ENCODE measurements around the gene ADAMTS9.

Gene ADAMTS9

GRCh38 chr3:64578062-64578770, 109.6 kb downstream of the ADAMTS9 start:
- H3K4me3 ChIP-seq (ENCODE audit: low read depth, low read length) = no peak overlapping the region

- no peak overlapping the region for H3K4me3 ChIP-seq (ENCODE audit: low read depth, low read length)
These were observed 111.5 kb downstream of the ADAMTS9 start for GRCh38 chr3:64576211-64576775.

DNA sequence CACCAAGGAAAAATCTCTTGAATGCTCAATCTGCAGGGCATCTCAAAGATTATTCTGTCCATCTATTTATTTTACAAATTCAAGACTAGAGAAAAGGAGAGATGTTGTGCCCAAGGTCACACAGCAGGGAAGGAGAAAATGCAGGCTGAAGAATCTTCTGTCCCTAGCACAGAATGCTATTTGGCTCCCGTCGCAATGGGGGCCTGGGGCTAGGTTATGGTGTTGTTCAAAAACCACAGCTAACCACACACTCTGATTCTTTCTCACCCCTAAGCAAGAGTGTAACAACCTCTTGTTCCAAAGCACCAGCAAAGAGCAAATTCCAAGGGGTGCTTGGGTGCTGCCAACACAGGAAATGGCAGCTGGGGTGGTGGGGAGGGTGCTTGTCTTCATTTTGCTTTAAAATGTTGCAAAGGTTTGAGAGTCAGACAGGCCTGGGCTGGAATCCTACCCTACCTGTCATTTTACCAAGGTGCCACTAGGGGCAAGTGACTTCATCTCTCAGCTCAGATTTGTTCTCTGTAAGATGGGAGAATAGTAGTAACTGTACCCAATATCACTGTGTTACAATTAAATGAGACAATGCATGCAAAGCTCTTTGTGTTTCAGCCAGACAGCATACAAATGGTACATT, 112.5 kb downstream of the ADAMTS9 start:
- H3K4me3 ChIP-seq (ENCODE audit: low read depth, low read length) = no peak overlapping the region

GRCh38 chr3:64574194-64574593, 113.6 kb downstream of the ADAMTS9 start:
- H3K4me3 ChIP-seq (ENCODE audit: low read depth, low read length) = no peak overlapping the region

- H3K4me3 ChIP-seq (ENCODE audit: low read depth, low read length) = no peak overlapping the region
These were observed 115.8 kb downstream of the ADAMTS9 start for GRCh38 chr3:64571982-64572381.

GRCh38 chr3:64568895-64569517, 118.8 kb downstream of the ADAMTS9 start:
- H3K4me3 ChIP-seq (ENCODE audit: low read depth, low read length) = no peak overlapping the region

DNA sequence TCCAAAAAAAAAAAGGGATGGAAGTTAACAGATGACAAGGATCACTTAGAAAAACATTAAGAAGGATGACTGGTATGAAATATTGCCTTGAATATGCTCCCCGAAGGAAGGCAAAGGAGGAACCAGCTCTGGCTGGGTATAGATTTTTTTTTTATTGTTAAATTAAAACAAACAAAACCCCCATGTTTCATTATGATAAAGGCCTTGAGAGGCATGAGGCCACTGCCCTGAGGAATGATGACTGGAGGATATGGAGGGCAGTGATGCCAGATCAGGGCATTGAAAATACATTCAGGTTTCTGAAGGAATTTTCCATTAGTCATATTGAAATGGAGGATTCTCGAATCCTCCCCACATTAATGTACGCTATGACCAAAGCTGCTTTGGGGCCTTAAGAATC, 120.9 kb downstream of the ADAMTS9 start:
- no peak overlapping the region for H3K4me3 ChIP-seq (ENCODE audit: low read depth, low read length)

- no peak overlapping the region for H3K4me3 ChIP-seq (ENCODE audit: low read depth, low read length)
These were observed 124.0 kb downstream of the ADAMTS9 start for GRCh38 chr3:64563751-64564150.

DNA sequence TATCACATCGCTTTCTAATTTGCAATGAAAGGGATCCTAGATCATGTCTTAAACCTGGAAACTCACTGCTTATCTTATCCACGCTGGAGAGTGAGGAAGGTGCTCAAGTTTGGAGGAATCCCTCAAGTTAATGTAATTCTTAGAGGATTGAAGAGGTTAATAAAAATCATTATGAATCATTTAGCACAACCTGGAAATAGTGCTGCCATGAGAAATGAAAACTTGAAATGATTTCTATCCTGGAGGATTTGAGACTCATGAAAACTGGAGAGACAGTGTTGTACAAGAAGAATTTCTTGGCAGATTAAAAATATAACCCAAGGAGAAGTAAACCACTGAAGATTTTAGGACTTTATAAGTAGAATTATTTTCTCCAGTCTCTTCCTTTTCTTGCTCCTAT, 125.9 kb downstream of the ADAMTS9 start:
- no peak overlapping the region for H3K4me3 ChIP-seq (ENCODE audit: low read depth, low read length)

- H3K4me3 ChIP-seq (ENCODE audit: low read depth, low read length) = no peak overlapping the region
These were observed 126.4 kb downstream of the ADAMTS9 start for GRCh38 chr3:64561325-64561843.

- H3K4me3 ChIP-seq (ENCODE audit: low read depth, low read length) = no peak overlapping the region
These were observed 127.0 kb downstream of the ADAMTS9 start for GRCh38 chr3:64560791-64561190.

GRCh38 chr3:64559588-64559987, 128.2 kb downstream of the ADAMTS9 start:
- H3K4me3 ChIP-seq (ENCODE audit: low read depth, low read length) = no peak overlapping the region

DNA sequence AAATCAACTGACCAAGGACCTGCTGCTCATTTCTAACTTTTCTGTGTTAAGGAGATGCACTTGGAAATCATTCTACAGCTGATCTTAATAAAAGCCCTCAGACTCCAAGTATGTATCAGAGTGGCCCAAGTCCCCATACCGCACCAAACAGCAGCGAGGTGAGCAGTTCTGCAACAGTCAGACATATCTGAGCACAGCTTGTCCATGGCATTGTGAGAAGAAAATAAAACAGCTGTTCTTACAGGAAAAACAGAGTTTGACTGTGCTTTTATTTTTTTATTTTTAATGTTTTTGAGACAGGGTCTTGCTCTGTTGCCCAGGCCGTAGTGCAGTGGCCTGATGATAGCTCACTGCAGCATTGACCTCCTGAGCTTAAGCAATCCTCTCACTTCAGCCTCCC, 131.8 kb downstream of the ADAMTS9 start:
- H3K4me3 ChIP-seq (ENCODE audit: low read depth, low read length) = no peak overlapping the region

DNA sequence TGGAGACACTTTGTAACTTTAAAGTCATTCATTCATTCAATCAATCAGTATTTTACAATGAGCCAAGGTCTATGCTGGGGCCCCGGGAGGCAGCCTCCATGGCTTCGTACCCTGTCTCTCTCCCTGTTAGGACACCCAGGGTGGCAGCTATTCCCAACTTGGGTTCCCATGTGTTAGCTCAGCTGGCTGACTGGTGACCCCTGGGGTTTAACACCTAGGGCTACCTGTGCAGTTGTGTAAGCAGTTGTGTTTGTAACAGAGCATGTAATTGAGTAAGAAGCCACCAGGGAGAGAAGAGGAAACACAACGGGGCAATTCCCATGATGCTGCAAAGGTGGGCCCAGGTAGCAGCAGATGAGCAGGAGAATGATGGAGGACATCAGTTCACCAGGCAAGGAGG, 132.4 kb downstream of the ADAMTS9 start:
- H3K4me3 ChIP-seq (ENCODE audit: low read depth, low read length) = no peak overlapping the region

GRCh38 chr3:64554096-64554920, 133.5 kb downstream of the ADAMTS9 start:
- no peak overlapping the region for H3K4me3 ChIP-seq (ENCODE audit: low read depth, low read length)

DNA sequence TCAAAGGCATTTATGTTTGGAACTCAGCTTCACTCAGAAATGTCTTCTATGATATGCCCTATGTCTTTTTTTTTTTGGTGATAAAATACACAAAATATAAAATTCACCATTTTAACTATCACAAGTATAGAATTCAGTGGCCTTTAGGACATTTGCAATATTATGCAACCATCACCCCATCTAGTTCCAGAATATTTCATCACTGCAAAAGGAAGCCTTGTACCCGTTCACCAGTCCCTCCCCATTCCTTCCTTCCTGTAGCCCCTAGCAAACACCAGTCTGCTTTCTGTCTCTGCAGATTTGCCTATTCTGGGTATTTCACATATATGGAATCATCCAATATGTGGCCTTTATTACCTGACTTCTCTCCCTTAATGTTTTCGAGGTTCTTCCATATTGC, 134.8 kb downstream of the ADAMTS9 start:
- H3K4me3 ChIP-seq (ENCODE audit: low read depth, low read length) = no peak overlapping the region

DNA sequence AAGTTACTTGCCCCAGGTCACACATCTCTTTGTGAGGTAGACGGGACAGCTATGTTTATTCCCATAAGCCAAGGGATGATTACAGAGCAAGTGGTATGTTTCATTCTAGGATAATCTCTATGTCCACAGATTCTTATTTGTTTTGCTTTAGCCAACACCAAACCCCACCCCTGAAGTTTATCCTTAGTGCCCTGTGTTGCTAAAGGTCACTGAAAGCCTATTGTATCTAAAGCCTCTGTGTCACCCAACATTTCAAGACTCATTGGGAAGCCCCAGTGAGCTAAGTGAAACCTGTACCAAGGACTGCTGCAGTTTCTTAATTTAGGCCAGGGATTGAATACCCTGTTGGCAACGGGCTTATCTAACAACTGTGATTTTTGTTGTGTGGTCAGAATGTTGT, 135.6 kb downstream of the ADAMTS9 start:
- no peak overlapping the region for H3K4me3 ChIP-seq (ENCODE audit: low read depth, low read length)

GRCh38 chr3:64551697-64552096, 136.1 kb downstream of the ADAMTS9 start:
- H3K4me3 ChIP-seq (ENCODE audit: low read depth, low read length) = no peak overlapping the region

- no peak overlapping the region for H3K4me3 ChIP-seq (ENCODE audit: low read depth, low read length)
These were observed 137.1 kb downstream of the ADAMTS9 start for GRCh38 chr3:64550745-64551144.

DNA sequence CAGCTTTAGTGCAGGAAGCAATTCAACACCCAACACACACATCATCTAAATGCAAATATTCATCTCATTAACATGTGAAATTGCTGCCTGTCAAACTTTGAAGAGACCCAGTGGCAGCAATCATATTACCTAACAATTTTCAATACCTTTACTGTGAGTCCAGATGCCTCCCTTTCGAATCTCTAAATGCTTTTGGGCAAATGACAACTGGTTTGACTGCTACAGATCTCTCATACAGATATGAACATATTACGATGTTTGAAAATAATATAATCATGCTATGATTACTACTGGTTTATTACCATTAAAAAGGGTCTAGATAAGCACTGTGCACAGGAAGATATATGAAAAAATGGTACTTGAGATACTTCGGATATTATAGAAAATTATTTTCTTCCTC, 137.9 kb downstream of the ADAMTS9 start:
- no peak overlapping the region for H3K4me3 ChIP-seq (ENCODE audit: low read depth, low read length)
